ENCODE results near the gene PFDN6. TPM values are rescaled to one million over a fixed set of nuclear protein-coding genes. Genes with fewer than 3 reads are reported as not detected.
"Not testable (repeated sequence)": the region's sequence is repeated elsewhere in the genome, so short reads cannot be mapped to it uniquely, and the experiment has no call there.

PFDN6 gene
- total and polyA plus RNA-seq, 2 experiments from 2014 or later: 35.1 to 72.8 TPM

DNA sequence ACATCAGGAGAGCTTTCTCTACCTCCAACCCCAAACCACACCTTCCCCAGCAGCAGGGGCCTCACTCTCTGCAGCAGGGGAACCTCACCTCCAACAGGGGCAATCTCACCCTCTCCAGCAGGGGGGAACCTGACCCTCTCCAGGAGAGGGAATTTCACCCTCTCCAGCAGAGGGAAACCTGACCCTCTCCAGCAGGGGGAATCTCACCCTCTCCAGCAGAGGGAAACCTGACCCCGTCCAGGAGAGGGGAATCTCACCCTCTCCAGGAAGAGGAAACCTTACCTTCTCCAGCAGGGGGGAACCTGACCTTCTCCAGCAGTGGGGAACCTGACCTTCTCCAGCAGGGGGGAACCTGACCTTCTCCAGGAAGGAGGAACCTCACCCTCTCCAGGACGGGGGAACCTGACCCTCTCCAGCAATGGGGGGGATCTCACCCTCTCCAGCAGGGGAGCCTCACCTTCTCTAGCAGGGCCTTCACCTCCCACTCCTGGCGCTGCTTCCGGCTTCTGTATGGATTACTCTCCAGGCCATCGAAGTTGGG, 9.4 kb upstream of the PFDN6 start:
- Histone ChIP-seq H3K36me3 (peaks cover 19% of the 10 kb centered on the region), H3K27me3 (no peaks in the 10 kb centered on the region), H3K4me1 (ENCODE audit: low read depth) (no peaks in the 10 kb centered on the region), H3K4me3 (no peak overlapping the region), H3K27ac (peak overlapping the region; percentile 50), H3K9me3 (ENCODE audit: low read depth) (no peaks in the 10 kb centered on the region)
- TF ChIP-seq CTCF (IDR thresholded peaks at IDR 0.05; ENCODE audit: low read depth, low read length): peak; percentile 58
- peak; percentile 54 to 69 for DNase-seq (ENCODE audit: low read depth in 1 of 2, low spot score in 1 of 2)

DNA sequence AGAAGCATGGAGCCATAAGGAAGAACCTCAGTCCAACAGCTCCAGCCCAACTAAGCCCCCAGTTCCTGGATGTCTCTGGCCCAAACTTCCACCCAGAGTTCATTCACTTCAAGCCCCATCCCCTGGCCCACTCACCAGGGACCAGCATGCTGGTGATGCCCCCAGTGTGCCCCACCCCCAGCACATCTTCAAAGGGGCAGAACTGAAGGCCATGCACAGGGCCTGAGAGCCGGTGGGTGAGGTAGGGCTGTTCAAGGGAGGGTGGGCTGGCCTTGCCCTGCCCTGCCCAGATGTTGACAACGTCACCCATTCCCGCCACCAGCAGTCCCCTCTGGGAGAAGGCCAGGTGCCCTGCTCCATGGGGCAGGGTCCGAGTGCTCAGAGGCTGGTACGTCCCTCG, 8.9 kb upstream of the PFDN6 start:
- H3K9me3 ChIP-seq (ENCODE audit: low read depth): no peaks in the 10 kb centered on the region
- no peak for TF ChIP-seq CTCF (IDR thresholded peaks at IDR 0.05; ENCODE audit: low read depth, low read length)
- peak overlapping the region; percentile 50 for H3K27ac ChIP-seq
- no peak overlapping the region for H3K4me3 ChIP-seq
- H3K36me3 ChIP-seq: peaks cover 16% of the 10 kb centered on the region
- H3K4me1 ChIP-seq (ENCODE audit: low read depth): no peaks in the 10 kb centered on the region
- no peak for DNase-seq (ENCODE audit: low read depth in 1 of 2, low spot score in 1 of 2)
- no peaks in the 10 kb centered on the region for H3K27me3 ChIP-seq

GRCh38 chr6:33285214-33285613, 4.2 kb upstream of the PFDN6 start:
- H3K4me1 ChIP-seq (ENCODE audit: low read depth); H3K4me3 ChIP-seq; DNase-seq (ENCODE audit: low read depth in 1 of 2, low spot score in 1 of 2); H3K9me3 ChIP-seq (ENCODE audit: low read depth); H3K27me3 ChIP-seq; H3K27ac ChIP-seq: not testable (repeated sequence)
- H3K36me3 ChIP-seq: peaks cover 17% of the 10 kb centered on the region

- no peak overlapping the region for H3K27ac ChIP-seq
- peaks cover 24% of the 10 kb centered on the region for H3K36me3 ChIP-seq
- H3K27me3 ChIP-seq: no peaks in the 10 kb centered on the region
- no peak for TF ChIP-seq CTCF (IDR thresholded peaks at IDR 0.05; ENCODE audit: low read depth, low read length)
- H3K4me1 ChIP-seq (ENCODE audit: low read depth): peaks cover 4% of the 10 kb centered on the region
- H3K4me3 ChIP-seq: no peak overlapping the region
- DNase-seq (ENCODE audit: low read depth in 1 of 2, low spot score in 1 of 2): no peak
- H3K9me3 ChIP-seq (ENCODE audit: low read depth): no peaks in the 10 kb centered on the region
Measured at GRCh38 chr6:33286946-33287914, 2.2 kb upstream of the PFDN6 start.

GRCh38 chr6:33288141-33288920, 1.1 kb upstream of the PFDN6 start:
- peaks cover 24% of the 10 kb centered on the region for H3K36me3 ChIP-seq
- H3K27me3 ChIP-seq: no peaks in the 10 kb centered on the region
- H3K4me1 ChIP-seq (ENCODE audit: low read depth): peaks cover 4% of the 10 kb centered on the region
- H3K27ac ChIP-seq: no peak overlapping the region
- H3K9me3 ChIP-seq (ENCODE audit: low read depth): no peaks in the 10 kb centered on the region
- peak overlapping the region; percentile 74 for H3K4me3 ChIP-seq
- no peak for TF ChIP-seq CTCF (IDR thresholded peaks at IDR 0.05; ENCODE audit: low read depth, low read length)
- DNase-seq (ENCODE audit: low read depth in 1 of 2, low spot score in 1 of 2): no peak

All from cardiac muscle cell (in vitro differentiated cells and primary cell).